Measurements from ENCODE around the gene ROBO1. TPM values are rescaled to one million over a fixed set of nuclear protein-coding genes. Genes with fewer than 3 reads are reported as not detected.

The ROBO1 gene
- total and polyA plus RNA-seq, 2 of the 8 experiments (the other 6 are each of a cell fraction or from before 2014, with no cell fraction given): 51.4 to 91.0 TPM

GRCh38 chr3:78900880-78901279 lies 866.9 kb downstream of the ROBO1 start:
- peaks cover 0 to 2% of the 10 kb centered on the region in 2 experiments for H4K20me1 ChIP-seq (replicated peaks in 1 of 2; ENCODE audit: control insufficient read depth in 1 of 2, insufficient read depth in 2 of 2, low read length in 2 of 2)
- H2BK15ac ChIP-seq (ENCODE audit: low read length): no peak overlapping the region
- H4K91ac ChIP-seq (replicated peaks; ENCODE audit: insufficient read length, low read length): no peak overlapping the region
- CTCF ChIA-PET (ENCODE audit: partially characterized antibody): interaction anchor here (1.2 kb wide), 1 partner anchor 13 kb away, joined by 4 read pairs; no protein-coding TSS in a partner anchor
- H2BK20ac ChIP-seq (ENCODE audit: low read length): no peak overlapping the region
- H3K4me2 ChIP-seq (ENCODE audit: insufficient read depth in 1 of 2, low read depth in 2 of 2, low read length in 2 of 2): no peak overlapping the region
- H3K23me2 ChIP-seq (ENCODE audit: low read depth, low read length): no peaks in the 10 kb centered on the region
- no peaks in the 10 kb centered on the region for H3K9me3 ChIP-seq (ENCODE audit: insufficient read depth in 2 of 2, low read depth in 1 of 2, low read length in 1 of 2)
- H3K79me1 ChIP-seq (ENCODE audit: low read depth, low read length): no peaks in the 10 kb centered on the region; the same call in 1 of the 2 replicates
- no peak overlapping the region for H3K18ac ChIP-seq (ENCODE audit: extremely low read depth, low read length)
- H3K27me3 ChIP-seq (replicated peaks in 1 of 4; ENCODE audit: control insufficient read depth in 3 of 4, extremely low read depth in 1 of 4, insufficient read depth in 3 of 4, low read length in 3 of 4): no peaks in the 10 kb centered on the region
- FAIRE-seq (no peak), DNase-seq (ENCODE audit: low read depth in 1 of 2, low spot score in 2 of 2) (no peak)
- H3K14ac ChIP-seq (ENCODE audit: insufficient read length): no peak overlapping the region
- peaks cover 0 to 4% (median under 1%) of the 10 kb centered on the region in 4 experiments; a peak in 1 of 7 replicates for H3K4me1 ChIP-seq (replicated peaks in 1 of 4; ENCODE audit: control insufficient read depth in 3 of 4, insufficient read depth in 4 of 4, low read length in 3 of 4)
- POLR2A ChIA-PET (ENCODE audit: partially characterized antibody): no interaction called here
- WGBS, 2 experiments (ENCODE audit: extremely low coverage in 1 of 2, insufficient coverage in 1 of 2, insufficient read length in 1 of 2, insufficient replicate concordance in 2 of 2, low coverage in 1 of 2, low lambda C conversion rate in 2 of 2, missing lambda C conversion rate in 1 of 2): 95% methylated on average over 3 of the region's 3 CpGs; no CpG with 5 or more reads in 1 of the 2 experiments
- H4K8ac ChIP-seq (ENCODE audit: extremely low read depth, insufficient read depth, low read length): no peak overlapping the region
- H4K5ac ChIP-seq (ENCODE audit: insufficient read length, low read depth, low read length): no peak overlapping the region
- no peaks in the 10 kb centered on the region for H3K36me3 ChIP-seq (ENCODE audit: control insufficient read depth in 2 of 4, insufficient read depth in 4 of 4, low read length in 3 of 4)
- H3K27ac ChIP-seq (ENCODE audit: low read depth, low read length): no peak overlapping the region
- no peak overlapping the region for H2BK120ac ChIP-seq (replicated peaks; ENCODE audit: low read depth, low read length)
- H3K9ac ChIP-seq (replicated peaks in 1 of 4; ENCODE audit: extremely low read depth in 1 of 4, low read depth in 3 of 4, low read length in 3 of 4): no peak overlapping the region
- no peak overlapping the region for H3K23ac ChIP-seq (ENCODE audit: insufficient read length)
- H2AFZ ChIP-seq (ENCODE audit: low read length): no peak overlapping the region
- no peak overlapping the region for H3K56ac ChIP-seq (replicated peaks; ENCODE audit: insufficient read length, low read depth, low read length)
- no peak overlapping the region for H3K4me3 ChIP-seq (ENCODE audit: extremely low read depth in 1 of 4, insufficient read depth in 2 of 4, low read depth in 3 of 4, low read length in 4 of 4)
- H3K4ac ChIP-seq (replicated peaks; ENCODE audit: insufficient read length, low read depth, low read length): no peak overlapping the region
- H3K79me2 ChIP-seq (ENCODE audit: control insufficient read depth in 1 of 2, insufficient read depth in 2 of 2, low read length in 2 of 2): peaks cover 0 to 23% of the 10 kb centered on the region in 2 experiments; a peak in 2 of 4 replicates
- no peak overlapping the region for H2AK5ac ChIP-seq (ENCODE audit: low read depth, low read length)
- no peak overlapping the region for H2BK12ac ChIP-seq (ENCODE audit: low read depth, low read length)
- no peak overlapping the region for H2BK5ac ChIP-seq (ENCODE audit: low read depth, low read length)
- TF ChIP-seq CBX5 (IDR thresholded peaks at IDR 0.05; ENCODE audit: low read depth, low read length): no peak
- no peak for TF ChIP-seq ASH2L (IDR thresholded peaks at IDR 0.05; ENCODE audit: low read length)
- no peak for TF ChIP-seq CTCF (IDR thresholded peaks at IDR 0.05; ENCODE audit: control extremely low read depth in 1 of 3, insufficient read depth in 1 of 3, low read depth in 1 of 3, low read length in 3 of 3)
- no peak for TF ChIP-seq HDAC2 (IDR thresholded peaks at IDR 0.05; ENCODE audit: borderline replicate concordance in 1 of 2, low read depth in 2 of 2, low read length in 2 of 2)
- no peak for TF ChIP-seq GTF2F1 (IDR thresholded peaks at IDR 0.05; ENCODE audit: borderline replicate concordance, low read depth, low read length)
- no peak for TF ChIP-seq SAP30 (IDR thresholded peaks at IDR 0.05; ENCODE audit: insufficient read depth, insufficient replicate concordance, low read length)
- TF ChIP-seq CBX8 (IDR thresholded peaks at IDR 0.05; ENCODE audit: borderline replicate concordance, low read depth, low read length): no peak
- no peak for TF ChIP-seq POLR2A (IDR thresholded peaks at IDR 0.05; ENCODE audit: control extremely low read depth in 1 of 2, low read depth in 2 of 2, low read length in 2 of 2)
- no peak for TF ChIP-seq SP4 (IDR thresholded peaks at IDR 0.05; ENCODE audit: low read length)
- TF ChIP-seq RNF2 (IDR thresholded peaks at IDR 0.05; ENCODE audit: borderline replicate concordance, low read depth, low read length, missing control alignments, poor library complexity, severe bottlenecking): no peak
- no peak for TF ChIP-seq TAF7 (optimal IDR thresholded peaks at IDR 0.05; ENCODE audit: borderline replicate concordance, low read depth, low read length)
